Measurements from ENCODE around the gene GAB1. TPM values are rescaled to one million over a fixed set of nuclear protein-coding genes. Genes with fewer than 3 reads are reported as not detected.

The GAB1 gene
- total RNA-seq, 1 experiment from 2014 or later: 26.7 TPM

DNA sequence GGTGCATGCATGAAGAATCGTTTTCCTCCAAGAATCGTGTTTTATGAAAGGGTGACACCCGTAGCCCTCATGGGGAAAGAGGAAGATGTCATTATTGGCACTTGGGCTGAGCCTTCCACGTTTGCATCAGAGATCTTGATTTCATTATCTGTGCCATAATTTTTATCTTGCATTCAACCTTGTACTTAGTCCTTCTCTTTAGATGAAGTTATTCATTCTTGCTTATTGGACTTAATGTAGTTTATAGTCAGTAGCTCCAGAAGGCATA, 66.8 kb downstream of the GAB1 start:
- no peak for DNase-seq (ENCODE audit: low spot score)
- in situ Hi-C loops (cut with HindIII; ENCODE audit: low sequenced_read_pairs): no loop called here

DNA sequence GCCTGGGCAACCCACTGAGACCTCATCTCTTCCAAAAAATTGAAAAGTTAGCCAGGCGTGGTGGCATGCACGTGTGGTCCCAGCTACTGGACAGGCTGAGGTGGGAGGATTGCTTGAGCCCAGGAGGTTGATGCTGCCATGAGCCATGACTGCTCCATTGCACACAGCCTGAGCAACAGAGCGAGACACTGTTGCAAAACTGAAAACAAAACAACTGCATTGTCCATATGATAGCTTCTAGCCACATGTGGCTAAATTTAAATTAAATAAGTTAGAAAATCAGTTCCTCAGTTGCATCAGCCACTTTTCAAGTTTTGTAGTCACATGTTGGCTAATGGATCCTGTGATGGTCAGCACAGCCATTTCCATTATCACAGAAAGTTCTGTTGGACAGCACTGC, 67.9 kb downstream of the GAB1 start:
- no peak for DNase-seq (ENCODE audit: low spot score)
- in situ Hi-C loops (cut with HindIII; ENCODE audit: low sequenced_read_pairs): no loop called here

GRCh38 chr4:143405075-143405730, 68.5 kb downstream of the GAB1 start:
- in situ Hi-C loops (cut with HindIII; ENCODE audit: low sequenced_read_pairs): no loop called here
- DNase-seq (ENCODE audit: low spot score): no peak

- no peak for DNase-seq (ENCODE audit: low spot score)
- in situ Hi-C loops (cut with HindIII; ENCODE audit: low sequenced_read_pairs): no loop called here
Measured at GRCh38 chr4:143406523-143406922, 69.8 kb downstream of the GAB1 start.

- DNase-seq (ENCODE audit: low spot score): peak; percentile 23
Measured at GRCh38 chr4:143407474-143407873, 70.8 kb downstream of the GAB1 start.

GRCh38 chr4:143407888-143408287, 71.2 kb downstream of the GAB1 start:
- in situ Hi-C loops (cut with HindIII; ENCODE audit: low sequenced_read_pairs): no loop called here
- DNase-seq (ENCODE audit: low spot score): no peak

More at GRCh38 chr4:143407474-143407873, 70.8 kb downstream of the GAB1 start:
- in situ Hi-C loops (cut with HindIII; ENCODE audit: low sequenced_read_pairs): no loop called here

DNA sequence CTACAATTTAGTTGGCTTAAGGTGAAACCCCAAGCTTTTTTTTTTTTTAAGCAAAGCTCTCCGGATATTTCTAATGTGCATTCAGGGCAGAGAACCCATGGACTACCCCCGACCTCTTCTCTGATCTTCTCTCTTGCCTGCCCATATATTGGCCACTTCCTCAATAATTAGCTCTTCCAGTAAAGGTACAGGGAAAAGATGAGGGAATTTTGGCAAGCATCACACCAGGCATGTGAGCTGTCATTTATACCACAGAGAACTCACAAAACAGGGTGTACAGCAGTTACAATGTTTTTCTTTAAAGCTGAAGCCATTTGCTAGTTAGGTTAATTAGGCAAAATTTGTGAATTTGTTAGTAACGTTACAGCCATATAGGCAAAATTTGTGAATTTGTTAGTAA, 73.3 kb downstream of the GAB1 start:
- DNase-seq (ENCODE audit: low spot score): no peak
- in situ Hi-C loops (cut with HindIII; ENCODE audit: low sequenced_read_pairs): no loop called here

DNA sequence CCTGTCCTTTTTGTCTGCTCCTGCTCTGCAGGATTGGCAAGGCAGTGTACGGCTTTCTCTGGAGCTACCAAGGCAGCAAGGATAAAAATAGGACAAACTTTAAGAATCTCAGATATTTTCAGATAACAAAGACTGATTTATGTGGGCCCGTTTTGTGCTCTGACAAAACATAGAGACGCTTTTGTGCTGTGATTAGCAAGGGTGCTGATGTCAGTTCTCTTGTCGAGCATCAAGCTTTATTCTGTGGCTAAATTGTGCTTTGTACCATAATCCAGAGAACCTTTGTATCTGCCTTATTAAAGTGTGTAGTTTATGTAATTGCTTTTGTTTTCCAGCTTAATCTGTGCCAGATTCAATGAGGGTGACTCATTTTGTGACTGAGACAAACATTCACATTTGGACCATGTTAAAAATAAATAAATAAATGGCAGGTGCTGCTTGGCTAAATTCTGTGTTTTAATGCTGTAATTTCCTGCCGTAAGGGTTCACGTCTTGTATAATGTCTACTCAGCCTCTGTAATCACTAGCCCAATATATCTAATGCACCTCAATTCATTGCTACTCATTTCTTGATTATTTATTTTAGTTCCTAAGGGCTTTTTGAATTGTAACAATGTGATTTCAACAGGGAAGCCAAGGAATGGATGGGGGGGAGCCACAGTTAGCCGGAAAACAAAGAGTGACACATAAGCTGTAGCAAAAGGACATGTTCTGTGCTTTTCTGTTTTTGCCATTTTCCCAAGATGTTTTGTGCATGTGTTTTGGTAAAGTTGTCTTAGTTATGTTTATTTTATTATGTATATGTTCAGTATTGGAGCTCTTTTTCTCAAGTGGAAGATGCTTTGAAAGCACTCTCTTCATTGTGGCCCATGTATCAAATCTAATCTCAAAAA, 75.1 kb downstream of the GAB1 start:
- in situ Hi-C loops (cut with HindIII; ENCODE audit: low sequenced_read_pairs): no loop called here
- peak; percentile 8 for DNase-seq (ENCODE audit: low spot score)

DNA sequence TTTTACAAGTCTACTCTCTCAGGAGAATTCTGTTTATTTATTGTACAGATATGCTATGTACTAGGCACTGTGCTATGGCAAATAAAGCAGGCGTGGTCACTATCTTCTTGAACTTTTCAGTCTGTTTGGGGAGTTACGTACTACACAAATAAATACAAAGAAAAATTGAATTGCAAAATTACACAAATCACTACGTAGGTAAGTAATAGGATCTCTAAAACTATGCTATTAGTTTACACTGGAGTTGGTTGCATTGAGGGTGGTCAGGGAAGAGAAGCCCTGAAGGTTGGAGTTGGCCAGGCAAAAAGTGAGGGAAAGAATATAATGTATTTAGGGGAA, 75.7 kb downstream of the GAB1 start:
- in situ Hi-C loops (cut with HindIII; ENCODE audit: low sequenced_read_pairs): no loop called here
- no peak for DNase-seq (ENCODE audit: low spot score)

- in situ Hi-C loops (cut with HindIII; ENCODE audit: low sequenced_read_pairs): no loop called here
- no peak for DNase-seq (ENCODE audit: low spot score)
Measured at GRCh38 chr4:143417679-143418403, 81.2 kb downstream of the GAB1 start.

DNA sequence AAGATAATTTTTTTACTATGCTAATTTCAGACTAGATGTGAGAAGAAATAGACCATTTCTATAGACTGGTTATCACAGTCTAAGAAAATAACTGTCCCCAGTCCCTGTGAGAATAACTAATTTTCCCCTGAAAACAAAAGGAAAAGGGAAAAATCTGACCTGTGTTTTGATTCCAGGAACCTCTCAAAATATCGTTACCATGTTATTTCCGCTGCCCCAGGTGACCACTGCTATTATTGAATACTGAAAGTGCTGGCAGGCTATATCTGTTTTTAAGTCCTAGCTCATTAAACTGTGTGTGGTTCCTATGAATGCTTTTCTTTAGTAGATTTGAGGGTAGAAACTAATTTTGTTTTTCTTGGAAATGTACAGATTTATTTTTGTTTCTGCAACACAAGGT, 83.6 kb downstream of the GAB1 start:
- in situ Hi-C loops (cut with HindIII; ENCODE audit: low sequenced_read_pairs): no loop called here

GRCh38 chr4:143421609-143422008, 84.9 kb downstream of the GAB1 start:
- DNase-seq (ENCODE audit: low spot score): no peak
- in situ Hi-C loops (cut with HindIII; ENCODE audit: low sequenced_read_pairs): no loop called here

More for the DNA sequence above, 83.6 kb downstream of the GAB1 start:
- DNase-seq (ENCODE audit: low spot score): no peak

GRCh38 chr4:143424276-143424675, 87.6 kb downstream of the GAB1 start:
- in situ Hi-C loops (cut with HindIII; ENCODE audit: low sequenced_read_pairs): no loop called here
- no peak for DNase-seq (ENCODE audit: low spot score)

DNA sequence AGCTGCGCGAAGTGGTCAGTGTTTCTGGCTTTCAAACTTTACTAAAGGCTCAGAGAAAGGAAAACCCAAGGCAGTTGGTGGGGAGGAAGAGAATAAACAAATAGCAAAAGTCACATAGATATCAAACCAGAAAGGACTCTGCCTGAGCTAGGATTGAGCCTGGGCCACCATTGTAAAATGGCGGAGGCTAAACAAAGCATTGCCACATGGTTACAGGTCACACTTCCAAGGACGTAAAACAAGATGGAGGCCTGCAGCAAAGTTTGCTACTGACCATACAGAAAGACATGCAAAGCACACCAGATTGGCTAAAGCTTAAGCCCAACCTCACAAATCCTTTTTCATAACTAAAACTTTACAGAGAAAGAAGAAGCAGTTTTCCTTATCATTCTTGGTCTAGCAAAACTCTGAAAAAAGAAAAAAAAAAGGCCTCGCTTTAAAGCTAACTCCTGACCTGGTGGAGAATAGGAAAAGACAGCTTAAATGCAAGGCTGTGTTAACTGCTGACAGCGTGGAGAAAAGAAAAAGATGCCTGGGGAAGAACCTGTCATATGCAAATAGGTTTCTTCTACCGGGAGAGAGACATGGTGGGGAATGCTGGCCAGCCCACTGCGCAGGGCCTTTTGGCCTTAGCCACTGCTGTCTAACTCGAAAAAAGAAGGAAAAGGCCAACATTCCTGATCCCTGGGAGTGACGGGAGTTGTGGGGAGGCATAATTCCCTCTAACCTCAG, 95.0 kb downstream of the GAB1 start:
- in situ Hi-C loops (cut with HindIII; ENCODE audit: low sequenced_read_pairs): no loop called here

DNA sequence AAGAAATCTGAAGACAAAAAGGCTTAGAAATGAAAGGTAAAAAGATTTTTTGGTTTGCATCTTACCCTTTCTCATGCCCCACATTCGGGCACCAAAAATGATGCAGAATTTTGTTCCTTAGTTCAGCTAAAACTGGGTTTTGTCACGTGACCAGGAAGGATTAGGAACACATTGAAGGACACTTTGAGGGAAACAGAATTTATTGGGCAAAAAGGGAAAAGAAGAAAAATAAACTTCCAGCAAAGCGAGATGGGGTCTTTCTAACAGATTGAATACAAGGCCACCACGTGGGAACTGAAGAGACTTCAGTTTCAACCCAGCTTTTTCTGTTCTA, 95.5 kb downstream of the GAB1 start:
- in situ Hi-C loops (cut with HindIII; ENCODE audit: low sequenced_read_pairs): no loop called here
- DNase-seq (ENCODE audit: low spot score): no peak

More for the DNA sequence above, 95.0 kb downstream of the GAB1 start:
- DNase-seq (ENCODE audit: low spot score): no peak

DNA sequence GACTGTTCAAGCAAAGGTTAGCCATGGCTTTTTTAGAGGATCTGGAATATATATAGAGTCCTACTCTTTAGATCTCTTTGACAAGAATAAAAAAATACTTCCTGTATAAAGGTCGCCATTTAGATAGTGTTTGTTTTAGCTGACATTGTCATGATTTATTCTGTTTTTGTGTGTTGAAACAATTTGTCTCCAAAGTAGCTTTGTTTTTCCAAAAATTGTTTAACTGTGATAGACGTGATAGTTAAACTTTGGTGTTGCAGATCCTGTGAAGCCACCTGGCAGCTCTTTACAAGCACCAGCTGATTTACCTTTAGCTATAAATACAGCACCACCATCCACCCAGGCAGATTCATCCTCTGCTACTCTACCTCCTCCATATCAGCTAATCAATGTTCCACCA, 96.6 kb downstream of the GAB1 start:
- in situ Hi-C loops (cut with HindIII; ENCODE audit: low sequenced_read_pairs): no loop called here
- no peak for DNase-seq (ENCODE audit: low spot score)

GRCh38 chr4:143435955-143436354, 99.3 kb downstream of the GAB1 start:
- in situ Hi-C loops (cut with HindIII; ENCODE audit: low sequenced_read_pairs): no loop called here
- no peak for DNase-seq (ENCODE audit: low spot score)

DNA sequence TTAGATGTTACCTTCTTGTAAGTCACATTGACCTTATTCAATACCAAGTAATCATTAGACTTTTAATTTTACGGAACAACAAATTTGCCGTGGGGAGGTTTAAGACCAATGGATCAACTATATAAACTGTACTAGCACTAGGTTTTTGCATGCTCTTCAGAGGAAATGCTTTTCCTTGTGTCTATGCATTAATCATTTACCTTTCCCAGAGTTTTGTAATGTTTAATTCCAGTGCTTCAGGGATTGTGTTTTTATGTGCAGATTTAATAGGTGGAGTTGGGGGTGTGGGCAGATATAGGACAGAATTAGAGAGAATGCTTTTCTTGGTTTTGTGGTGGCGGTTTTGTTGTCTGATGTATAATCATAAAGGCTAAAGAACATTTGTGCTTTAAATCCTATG, 100.8 kb downstream of the GAB1 start:
- in situ Hi-C loops (cut with HindIII; ENCODE audit: low sequenced_read_pairs): no loop called here
- DNase-seq (ENCODE audit: low spot score): no peak

- in situ Hi-C loops (cut with HindIII; ENCODE audit: low sequenced_read_pairs): no loop called here
Measured at GRCh38 chr4:143437937-143438336, 101.3 kb downstream of the GAB1 start.

GRCh38 chr4:143438710-143439109, 102.0 kb downstream of the GAB1 start:
- no peak for DNase-seq (ENCODE audit: low spot score)
- in situ Hi-C loops (cut with HindIII; ENCODE audit: low sequenced_read_pairs): no loop called here

More at GRCh38 chr4:143437937-143438336, 101.3 kb downstream of the GAB1 start:
- DNase-seq (ENCODE audit: low spot score): no peak

Measured in G401 (cell line).